CD4-positive, alpha-beta T cell treated with Interleukin-4 for 1 hour (primary cell): Measurements from ENCODE around the gene ELFN1.

Source experiments
- DNase-seq, 2 donors: peaks; one replicate each; pipeline ENCODE4 v3.0.0-alpha.2; 2020 to 2022

Gene ELFN1

DNA sequence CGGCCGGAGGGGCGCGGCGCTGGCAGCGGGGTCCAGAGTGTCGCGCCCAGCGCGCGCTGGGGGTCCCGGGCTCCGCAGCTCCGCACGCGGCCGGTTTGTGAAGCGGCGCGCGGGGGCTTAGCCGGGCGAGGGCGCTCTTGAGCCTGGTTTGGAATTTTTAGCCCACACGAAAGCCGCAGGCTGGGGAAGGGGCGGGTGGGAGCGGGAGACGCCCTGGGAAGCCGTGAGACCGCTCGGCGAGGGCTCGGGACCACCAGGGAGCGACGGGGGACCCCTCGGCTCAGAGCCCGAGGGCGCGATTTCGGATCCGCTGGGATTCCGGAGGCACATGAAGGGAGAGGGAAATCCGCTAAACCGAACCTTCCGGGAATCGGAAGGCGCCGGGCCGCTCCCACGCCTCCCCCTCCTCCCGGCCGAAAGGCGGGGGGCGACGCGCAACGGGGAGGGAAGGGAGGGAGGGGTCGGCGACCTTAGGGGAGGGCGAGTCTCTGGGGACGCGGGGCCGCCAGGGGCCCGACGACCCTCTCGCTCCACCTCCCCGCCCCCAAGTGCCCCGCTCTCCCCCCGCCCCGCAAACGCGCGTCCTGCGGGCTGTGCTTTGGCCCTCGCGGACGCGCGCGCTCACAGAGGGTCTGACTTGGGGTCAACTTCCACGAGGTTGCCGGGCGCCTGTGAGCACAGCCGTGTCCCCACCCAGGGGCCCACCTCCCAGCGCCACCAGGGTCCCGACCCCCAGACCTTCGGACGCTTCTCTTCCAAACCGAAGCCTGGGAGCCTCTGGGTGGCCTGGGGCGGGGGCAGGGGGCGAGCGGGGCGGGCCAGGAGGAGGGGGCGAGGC is 5.1 kb upstream of the ELFN1 start:
- DNase-seq = peak; percentile 40 to 50

DNA sequence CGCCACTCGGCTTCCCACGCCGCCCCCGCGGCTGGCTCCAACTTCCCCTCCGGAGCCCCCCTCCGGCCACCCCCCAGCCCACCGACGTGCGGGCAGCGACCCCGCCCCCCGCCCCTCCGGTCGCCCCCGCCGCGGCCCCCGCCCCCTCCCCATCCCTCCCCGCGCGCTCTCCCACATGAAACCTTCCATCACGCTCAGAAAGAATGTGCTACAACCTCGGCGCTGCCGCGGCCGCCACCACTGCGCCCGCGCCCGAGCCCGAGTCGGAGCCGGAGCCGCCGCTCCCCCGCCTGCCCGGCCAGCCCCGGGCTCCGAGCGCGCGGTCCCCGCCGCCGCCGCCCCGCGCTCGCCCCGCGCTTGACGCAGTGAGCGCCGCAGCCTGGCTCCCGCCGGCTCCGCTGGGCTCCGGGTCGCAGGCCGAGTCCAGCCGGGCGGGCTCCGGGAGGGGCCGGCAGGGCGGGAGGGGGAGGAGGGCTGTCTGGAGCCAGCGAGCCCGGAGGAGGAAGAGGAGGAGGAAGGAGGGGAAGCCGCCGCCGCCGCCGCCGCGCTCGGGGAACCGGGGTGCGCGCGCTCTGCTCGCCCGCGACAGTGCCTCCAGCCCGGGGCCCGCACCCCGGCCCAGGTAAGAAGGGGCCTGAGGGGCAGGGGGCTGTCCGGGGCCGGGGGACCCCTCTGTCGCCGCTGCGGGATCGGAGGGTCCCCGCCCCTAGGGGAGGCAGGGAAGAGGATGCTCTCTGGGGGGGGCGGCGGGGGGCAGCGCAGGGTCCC is 4.3 kb upstream of the ELFN1 start:
- DNase-seq = no peak

DNA sequence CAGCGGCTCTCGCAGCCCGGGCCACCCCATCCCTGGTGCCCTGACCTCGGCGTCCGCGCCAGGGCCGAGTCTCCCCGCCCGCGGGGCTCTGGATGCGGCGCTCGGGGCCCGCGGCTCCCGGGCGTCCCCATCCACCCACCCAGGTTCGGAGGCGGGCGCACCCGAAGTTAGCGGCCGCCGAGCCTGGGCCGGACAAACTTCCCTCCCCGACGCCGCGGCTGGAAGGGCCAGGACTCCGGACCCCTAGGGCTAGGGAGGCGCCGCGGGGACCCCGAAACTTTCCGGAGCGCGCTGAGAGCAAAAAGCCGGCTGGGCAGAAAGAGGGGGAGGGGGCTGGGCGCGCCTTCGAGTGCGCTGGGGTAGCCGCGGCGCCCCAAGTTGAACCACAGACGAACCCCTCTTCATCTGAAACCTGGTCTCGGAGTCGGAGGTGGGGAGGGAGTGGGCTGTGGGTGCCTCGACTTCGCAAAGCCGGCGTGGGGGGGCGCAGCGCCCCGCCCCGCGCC is 3.7 kb upstream of the ELFN1 start:
- no peak for DNase-seq

DNA sequence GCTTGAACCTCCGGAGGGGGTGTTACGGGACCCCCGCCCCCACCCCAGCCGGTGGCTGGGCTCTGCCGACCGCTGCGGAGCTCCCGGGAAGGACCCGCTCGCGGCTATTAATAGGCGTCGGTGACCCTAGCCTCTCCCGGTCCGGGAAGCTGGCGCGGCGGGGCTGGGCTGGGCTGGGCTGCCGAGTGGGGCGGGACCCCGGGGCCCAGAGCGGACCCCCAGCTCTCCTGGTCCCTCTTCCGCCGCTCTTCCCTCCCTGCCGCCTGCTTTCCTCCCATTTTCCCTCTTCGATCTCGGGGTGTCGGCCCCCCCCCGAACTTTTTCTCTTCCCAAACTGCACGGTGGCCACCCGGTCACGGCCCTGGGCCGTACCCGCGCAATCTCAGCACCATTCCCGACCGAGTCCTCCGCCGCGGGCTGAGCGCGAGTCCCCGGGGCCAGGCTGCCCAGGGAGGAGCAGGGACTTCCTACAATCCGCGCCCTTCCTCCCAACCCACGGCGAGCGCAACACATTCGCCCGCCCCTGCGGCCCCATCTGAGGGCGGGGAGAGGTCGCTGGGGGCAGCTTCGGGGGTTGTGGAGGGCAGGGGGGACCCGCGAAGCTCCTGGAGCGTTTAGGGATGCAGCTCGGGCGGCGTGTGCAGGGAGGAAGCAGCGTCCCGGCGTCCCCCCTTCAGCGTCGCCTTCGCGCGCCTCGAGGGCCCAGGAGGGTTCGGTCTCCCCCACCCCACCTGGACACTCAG is 3.1 kb upstream of the ELFN1 start:
- no peak for DNase-seq

DNA sequence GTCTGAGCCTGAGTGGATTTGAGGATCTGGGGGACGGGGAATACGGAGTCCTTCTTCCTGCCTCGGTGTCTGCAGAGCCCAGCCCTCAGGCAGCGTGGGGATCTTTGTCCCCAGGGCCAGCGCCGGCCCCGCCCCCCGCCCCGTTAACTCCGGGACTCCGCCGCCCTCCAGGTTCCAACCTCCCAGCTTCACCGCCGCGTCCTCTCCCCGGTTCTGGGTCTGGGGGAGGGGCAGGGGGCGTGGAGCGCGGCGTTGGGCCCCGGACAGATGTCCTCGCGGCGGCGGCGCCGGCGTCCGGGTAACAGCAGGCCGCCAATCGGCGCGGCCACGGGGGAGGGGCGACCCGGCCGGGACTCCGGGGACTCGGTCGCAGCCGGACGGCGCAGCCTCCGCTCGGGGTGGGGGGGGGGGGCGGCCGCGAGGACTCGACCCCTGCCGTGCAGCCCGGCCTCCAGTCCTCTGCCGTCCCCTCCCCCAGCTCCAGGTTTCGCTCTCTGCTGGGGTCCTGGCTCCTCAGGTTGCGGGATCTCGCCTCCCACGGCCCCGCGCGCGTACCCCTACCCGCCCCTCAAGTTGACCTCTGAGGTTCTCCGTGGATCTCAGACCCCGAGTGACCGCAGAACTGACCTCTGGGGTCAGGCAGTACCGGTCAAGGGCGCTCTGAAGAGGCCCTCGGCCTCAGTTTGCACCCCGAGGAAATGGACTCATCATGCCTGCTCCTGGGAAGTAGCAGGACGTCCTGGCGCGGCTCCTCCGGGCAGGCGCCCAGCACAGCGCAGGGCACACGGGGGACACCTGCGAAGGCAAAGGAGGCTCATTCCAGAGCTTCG is 2.3 kb upstream of the ELFN1 start:
- DNase-seq = no peak

DNA sequence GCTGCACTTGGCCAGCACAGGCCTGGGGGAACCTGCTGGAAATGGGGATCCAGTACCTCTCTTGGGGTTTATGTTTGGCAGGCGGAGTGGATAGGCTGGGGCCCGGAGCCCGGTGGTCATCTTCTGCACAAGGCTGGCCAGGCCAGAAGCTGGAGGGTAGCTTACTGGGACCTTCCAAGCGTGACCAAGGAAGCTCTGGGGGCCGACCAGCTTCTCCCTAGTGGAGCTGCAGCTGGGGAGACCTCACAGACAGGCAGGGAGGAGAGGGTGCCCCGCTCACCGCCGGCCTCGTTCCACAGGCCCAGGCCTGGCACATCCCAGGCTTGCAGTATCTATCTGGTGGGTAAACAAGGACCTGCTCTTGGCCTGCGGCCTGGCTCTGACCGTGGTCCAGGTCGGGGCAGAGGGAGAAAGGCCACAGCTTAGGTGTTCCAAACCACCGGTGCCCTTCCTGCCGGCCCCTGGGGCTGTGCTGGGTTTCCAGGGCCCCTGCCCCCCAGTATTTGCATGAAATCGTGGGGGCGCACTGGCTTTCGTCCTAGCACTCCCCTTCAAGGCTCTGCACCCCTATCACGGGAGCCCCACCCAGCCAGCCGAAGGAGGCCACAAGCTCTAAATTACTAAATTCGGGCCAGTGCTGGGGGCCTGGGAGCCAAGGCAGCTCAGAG is 1.5 kb upstream of the ELFN1 start:
- no peak for DNase-seq

DNA sequence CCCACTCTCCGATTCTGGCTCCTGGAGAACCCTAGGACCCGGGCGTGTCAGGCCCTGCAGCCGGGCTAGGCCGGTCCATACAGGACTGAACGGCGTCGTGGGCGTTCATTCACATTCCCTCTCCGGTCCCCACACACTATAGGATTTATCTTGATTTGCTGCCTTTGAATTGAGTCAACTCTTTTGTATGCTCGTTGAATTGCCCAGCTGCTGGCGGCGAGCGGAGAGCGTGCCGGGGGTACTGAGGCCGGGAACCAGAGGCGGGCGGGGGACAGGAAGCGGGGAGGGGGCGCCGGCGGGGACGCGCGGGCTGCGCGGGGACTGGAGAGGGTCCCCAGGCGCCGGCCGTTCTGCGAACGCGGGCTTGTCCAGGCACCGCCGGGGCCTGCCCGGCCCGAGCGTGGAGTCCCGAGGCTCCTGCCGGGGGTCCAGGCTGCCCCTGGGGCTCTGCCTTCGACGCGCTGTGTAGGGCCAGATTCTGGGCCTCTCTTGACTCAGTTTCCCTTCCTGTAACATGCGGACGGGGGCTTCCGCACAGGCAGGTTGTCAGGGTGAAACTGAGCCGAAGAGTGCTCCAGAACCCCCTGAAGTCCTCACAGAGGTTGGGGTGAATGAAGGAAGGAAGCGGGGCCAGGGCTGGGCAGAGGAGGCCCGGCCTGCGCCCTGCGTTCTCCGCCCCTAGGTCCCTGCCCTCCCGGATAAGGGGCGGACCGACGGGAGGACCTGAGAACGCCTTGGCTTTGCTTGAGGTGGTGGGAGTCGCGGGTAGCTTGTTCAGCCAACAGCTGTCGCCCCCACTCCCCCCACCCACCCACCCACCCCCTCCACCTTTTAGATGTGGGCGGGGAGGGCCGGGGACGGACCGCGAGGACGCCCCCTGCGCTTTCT is 769 bp upstream of the ELFN1 start:
- DNase-seq = no peak

DNA sequence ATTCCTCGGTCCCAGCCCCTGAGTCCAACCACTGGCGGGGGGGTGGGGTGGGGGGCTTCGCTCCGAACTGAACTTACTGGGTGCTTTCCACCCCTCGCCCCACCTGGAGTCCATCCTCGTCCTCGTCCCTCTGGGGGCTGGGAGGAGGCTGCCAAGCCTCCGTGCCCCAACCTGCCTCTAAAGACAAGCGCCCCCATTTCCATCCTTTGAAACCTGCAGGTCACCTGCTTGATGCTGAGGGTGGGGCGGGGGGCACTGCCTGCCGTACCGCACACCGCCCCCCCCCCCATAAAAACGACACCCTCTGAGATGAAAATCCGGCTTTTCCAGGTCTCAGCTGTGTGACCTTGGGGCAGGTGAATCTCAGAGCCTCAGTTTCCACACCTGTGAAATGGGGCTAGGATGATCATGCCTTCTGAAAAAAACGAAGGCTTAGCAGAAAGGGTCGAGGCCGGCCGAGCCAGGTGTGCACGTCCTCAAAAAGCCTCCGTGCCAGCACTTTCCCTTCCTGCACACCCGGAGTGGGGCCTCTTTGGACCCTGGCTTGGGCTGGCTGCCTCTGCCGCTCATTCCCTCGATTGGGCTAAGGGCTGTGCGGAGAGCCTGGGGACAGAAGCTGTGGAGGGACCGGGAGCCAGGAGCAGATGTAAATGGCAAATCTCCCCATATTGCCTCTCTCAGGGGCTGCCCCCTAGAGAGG is 967 bp downstream of the ELFN1 start:
- no peak for DNase-seq

DNA sequence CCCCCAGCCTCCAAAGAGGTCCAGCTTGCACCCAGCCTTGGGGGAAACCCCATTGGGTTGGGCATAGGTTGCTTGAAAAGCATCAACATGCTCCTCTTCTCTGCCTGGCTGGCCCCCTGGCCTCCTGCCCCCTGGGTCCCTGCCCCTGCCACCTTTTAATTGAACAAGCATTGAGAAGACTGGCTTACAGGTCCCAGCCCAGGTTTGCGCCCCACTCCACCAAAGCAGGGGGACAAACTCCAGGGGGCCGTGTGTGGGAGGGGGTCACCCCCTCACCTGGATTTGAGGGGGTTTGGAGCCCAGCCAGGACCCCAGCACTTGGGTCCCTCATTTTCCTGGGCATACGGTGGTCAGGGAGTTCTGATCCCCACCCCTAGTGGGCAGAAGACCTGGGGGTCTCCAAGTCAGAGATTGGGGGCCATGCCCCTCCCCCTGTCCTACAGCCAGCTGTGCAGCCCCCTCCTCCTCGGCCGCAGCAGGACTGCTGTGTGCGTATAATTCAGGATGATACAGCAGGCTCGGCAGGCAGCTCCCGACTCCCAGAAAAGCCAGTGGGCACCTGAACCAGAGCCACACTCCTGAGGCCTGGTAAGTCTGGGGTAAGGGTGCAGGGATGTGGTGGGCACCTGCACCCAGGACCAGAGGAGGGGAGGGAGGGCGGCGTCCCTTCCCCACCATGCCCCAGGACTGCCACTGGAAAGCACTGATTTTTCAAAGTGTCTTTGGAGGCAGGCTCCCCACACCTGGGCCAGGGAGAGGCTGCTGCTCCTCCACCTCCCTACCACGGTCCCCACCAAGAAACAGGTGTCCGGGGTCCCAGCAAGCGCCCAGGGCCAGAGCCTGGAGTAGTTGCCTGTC is 1.7 kb downstream of the ELFN1 start:
- DNase-seq = no peak

DNA sequence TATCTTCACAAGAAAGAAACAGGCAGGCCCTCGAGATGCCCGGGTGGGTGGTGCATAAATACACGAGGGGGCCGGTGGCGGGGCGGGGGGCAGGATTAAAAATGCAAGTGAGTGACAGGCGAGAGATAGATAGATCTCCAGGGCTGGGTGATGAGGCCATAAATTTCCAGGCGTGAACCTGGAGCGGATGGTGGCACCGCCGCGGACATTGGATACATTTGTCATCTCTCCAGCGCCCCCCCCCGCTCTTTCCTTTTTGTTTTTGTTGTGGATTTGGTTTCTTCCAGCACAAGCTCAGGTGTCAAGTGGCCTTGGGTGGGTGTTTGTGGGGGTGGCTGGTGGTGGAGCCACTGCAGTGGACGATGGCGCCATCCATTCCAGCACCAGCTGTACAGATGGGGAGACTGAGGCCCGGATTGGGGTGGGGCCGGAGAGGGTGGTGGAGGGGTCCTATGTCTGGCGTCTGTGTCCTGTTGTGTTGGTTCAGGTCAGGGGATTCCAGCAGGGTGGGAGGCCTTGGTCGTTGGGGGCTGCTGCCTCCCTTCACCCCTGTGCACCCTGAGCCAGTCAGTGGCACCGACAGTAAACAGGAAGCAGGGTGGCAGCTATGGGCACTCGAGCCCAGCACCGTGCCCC is 2.9 kb downstream of the ELFN1 start:
- no peak for DNase-seq

DNA sequence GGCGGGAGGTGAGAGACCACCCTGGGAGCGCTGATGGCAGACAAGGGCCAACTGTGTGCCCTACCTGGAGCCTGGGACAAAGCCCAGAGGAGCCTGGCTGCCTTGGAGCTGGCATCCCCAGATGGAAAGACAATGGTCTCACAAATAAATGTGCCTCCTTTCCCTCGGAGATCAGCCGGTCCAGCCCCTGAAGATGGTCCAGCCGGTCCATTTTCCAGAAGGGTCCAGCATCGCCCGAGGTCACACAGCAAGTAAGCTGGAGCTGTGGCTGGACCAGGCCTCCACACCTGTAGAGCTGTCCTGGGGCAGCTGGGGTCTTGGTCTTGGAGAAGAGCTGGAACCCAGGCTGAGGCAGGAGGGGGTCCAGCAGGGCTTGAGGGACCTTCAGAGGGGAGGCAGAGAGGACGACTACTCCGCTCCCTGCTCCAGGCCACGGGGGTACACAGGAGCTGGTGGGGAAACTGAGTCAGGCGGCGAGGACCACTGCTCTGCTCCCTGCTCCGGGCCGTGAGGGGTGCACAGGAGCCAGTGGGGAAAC is 3.6 kb downstream of the ELFN1 start:
- DNase-seq = no peak

DNA sequence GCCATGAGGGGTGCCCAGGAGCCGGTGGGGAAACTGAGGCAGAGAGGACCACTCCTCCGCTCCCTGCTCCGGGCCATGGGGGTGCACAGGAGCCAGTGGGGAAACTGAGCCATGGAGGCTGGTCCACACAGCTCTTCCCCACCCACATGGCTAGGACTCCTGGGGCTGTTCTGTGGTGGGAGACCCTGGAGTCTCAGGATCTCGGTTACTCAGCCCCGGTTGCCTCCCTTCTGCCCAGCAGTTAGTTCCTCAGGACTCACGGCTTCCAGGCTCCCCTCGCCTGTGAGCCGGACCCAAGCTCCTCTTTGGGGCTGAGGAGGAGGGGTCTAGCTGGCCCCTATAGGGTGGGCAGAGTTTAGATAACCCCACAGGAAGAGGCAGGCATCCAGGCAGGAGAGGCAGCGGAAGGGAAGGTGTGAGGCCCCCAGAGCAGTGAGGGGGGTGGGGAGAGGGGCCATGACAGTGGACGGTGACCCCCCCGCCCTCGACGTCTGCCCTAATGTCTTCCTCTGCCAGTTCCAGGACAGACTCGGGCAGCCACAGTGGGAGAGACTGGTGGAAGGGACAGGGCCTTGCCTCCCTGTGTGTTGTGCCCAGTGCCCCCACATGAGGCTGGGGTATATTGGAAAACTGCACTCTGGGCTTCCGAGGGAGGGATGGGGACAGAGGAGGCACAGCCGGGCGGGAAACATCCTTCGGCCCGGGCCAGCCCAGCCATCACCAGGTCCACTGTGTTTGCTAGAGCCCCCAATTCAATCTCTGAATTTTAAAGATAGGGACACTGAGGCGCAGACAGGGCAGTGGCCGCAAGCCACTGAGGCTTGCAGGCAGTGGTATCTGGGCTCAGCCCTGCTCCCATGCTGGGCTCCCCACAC is 4.3 kb downstream of the ELFN1 start:
- no peak for DNase-seq

DNA sequence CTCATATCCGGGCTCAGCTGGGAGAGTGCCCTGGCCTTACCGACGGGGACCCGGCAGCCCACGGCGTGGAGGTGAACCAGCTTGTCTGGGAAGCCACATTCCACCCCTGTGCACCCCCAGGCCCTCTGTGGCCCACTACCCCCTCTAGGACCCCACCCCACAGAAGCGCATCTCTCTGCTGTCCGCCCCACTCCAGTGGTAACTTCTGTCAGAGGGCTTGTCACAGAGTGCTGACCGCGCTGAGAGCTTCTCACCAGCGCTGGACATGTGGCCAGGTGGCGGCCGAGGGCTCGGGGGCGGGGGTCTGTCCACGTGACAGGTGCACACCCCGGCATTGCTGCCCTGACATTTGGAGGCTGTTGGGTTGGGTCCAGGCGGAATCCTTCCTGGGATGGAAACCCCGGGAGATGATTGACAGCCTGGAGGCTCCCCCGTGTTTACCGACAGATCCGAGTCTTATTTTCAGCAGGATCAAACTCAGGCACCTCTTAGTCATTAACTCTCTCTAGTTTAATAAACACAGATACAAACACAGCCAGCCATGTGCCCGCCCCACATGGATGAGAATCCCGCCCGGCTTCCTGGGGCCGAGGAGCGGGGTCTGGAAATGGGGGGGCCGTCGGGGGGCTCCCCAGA is 5.1 kb downstream of the ELFN1 start:
- DNase-seq = no peak

DNA sequence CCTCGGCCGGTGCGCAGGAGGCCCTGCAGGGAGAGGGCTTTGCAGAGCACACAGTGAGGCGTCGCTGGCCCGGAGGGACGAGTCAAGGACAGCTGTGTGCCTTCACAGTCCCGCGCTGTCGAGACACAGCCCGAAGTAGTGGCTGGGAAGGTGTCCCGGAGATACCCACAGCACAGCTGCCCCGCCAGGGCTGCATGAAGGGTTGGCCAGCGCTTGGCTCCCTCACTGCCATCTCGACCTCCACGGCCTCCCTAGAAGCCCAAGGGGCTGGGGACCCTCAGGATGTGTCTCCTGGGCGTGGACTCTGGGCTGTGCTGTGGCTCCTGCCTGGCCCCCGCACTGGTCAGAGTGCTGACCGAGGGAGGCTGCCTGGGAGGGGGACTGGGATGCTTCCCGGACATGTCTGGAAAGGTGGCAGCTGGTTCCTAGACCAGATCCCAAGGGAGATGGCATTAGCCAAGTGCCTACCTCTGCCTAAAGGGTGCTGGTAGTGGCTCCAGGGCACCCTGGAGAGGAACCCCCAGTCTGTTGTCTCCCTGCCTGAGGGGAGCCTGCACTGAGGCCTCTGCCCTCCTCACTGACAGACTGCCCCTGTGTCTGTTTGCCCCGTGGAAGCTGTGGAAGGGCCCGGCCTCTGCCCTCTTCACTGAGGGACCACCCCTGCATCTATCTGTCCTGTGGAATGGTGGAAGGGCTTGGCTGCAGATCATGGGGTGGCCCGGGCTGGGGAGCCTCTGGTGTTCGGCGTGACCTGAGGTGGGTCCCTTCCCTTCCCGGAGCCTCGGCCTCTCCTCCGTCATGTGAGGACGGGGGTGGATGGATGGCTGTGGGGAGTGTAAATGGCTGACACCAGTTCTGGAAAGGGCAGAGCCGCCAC is 5.8 kb downstream of the ELFN1 start:
- DNase-seq = no peak

DNA sequence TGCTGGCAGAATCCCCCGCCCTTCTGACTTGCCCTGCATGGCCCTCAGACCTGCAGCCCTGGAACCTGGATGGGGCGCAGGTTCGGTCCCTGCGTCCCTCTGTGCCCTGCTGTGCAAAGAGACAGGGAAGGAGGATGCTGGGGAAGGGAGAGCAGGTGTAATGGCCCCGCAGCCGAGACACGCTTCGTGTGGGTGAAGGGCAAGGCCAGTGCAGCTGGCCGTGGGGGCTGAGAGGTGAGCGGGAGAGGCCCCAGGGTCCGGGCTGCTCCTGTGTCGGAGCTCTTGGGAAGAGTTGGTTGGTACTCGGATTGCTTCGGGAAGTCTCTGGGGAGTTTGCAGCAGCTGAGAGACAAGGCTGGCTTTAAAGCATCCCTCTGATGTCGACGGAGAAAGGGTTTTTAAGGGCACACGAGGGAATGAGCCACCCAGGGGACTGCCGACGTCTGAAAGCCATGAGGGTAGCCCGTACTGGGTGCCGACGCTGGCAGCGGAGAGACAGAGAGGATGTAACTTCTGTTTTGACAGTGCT is 6.5 kb downstream of the ELFN1 start:
- DNase-seq = peak in 1 of 2 donors; percentile 8
